ENCODE data around the gene TMEM87A. TPM values are rescaled to one million over a fixed set of nuclear protein-coding genes. Genes with fewer than 3 reads are reported as not detected.
"Not testable (repeated sequence)": the region's sequence is repeated elsewhere in the genome, so short reads cannot be mapped to it uniquely, and the experiment has no call there.

Gene TMEM87A, protein sequence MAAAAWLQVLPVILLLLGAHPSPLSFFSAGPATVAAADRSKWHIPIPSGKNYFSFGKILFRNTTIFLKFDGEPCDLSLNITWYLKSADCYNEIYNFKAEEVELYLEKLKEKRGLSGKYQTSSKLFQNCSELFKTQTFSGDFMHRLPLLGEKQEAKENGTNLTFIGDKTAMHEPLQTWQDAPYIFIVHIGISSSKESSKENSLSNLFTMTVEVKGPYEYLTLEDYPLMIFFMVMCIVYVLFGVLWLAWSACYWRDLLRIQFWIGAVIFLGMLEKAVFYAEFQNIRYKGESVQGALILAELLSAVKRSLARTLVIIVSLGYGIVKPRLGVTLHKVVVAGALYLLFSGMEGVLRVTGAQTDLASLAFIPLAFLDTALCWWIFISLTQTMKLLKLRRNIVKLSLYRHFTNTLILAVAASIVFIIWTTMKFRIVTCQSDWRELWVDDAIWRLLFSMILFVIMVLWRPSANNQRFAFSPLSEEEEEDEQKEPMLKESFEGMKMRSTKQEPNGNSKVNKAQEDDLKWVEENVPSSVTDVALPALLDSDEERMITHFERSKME
- total RNA-seq (10 to 100 TPM; 79.5 to 92.9 TPM), polyA plus RNA-seq (ENCODE audit: insufficient read depth, low read depth, low replicate concordance) (64.2 TPM)
- long read RNA-seq, donor 1, transcript TMEM87A-202 (20 exons, 3,109 nt), result major isoform, 14 of 33 reads
- long read RNA-seq, donor 1, partial matches to known transcripts, result 19 of 33 reads
- long read RNA-seq, donor 1, other reads (novel, unspliced or antisense), result 0 of 33 reads
- long read RNA-seq, donor 2, partial matches to known transcripts, result 0 of 8 reads
- long read RNA-seq, donor 2, other reads (novel, unspliced or antisense), result 0 of 8 reads

DNA sequence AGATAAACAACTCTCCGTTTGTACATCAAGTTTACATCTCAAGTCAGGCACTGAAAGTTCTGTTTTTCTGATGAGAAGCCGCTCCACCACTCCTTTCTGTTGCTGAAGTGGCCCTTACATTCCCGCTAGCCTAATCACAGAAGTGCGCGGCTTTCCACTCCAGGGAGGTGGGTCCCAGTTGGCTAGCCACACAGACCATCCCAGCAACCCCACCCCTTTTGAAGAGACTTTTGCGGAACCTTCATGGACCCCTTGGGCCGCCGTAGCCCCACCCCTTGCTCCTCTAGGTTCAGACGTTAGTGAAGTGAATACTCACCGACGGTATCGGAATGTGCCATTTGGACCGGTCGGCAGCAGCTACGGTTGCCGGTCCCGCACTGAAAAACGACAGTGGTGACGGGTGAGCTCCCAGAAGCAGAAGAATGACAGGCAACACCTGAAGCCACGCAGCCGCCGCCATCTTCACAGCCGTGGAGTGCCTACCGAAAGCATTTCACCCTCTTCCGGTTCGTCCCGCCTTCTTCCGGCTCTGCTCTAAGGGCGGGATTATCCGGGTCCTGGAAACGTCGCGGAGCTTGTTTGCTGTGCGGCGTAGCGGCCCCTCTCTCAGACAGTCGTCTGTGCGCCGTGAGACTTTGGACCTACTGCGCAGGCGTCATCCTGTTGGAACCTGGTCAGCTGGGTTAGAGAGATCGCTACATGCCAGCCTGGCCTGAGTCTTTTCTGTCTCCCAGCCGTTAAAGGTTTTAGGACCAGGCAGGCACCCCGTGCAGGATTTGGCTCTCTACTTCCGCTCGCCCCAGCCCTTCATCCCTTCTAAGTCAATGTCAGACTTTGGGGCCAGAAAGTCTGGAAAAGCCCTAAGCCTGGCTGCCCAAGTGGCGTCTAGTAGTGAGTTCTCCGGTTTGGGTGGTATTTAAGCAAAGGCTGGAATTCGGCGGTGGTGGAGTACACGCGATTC is at the start of gene TMEM87A, which contains the start of gene GANC:
TSS of gene TMEM87A (minus strand) at position 495 of the 961 bp plus-strand sequence. CDS start at position 460, 35 bp downstream.
TSS of gene GANC (plus strand) at position 263 of the 961 bp plus-strand sequence. CDS start 1,281 bp downstream, outside the sequence.
- TF ChIP-seq POLR2A (IDR thresholded peaks at IDR 0.05), result peak; percentile 75
- peak in 1 of 3 experiments; percentile 1 for TF ChIP-seq CTCF (IDR thresholded peaks at IDR 0.05)
- Histone ChIP-seq H3K27ac (peak within 1 kb of the TSS; percentile 96 to 98), H3K4me3 (peak within 1 kb of the TSS; percentile 69 to 84), H3K9me3 (no peaks in the 10 kb centered on the region), H3K4me1 (peaks cover 21% of the 10 kb centered on the region), H3K36me3 (ENCODE audit: low read depth, missing control alignments) (no peaks in the 10 kb centered on the region), H3K27me3 (no peaks in the 10 kb centered on the region)
- WGBS, 2 donors, result 0 to 1% methylated on average over 35 to 52 of the region's 52 CpGs
- intact Hi-C loops (cut with DNase I; ENCODE audit: low total_unique reads), result no loop called here
- peak; percentile 99 for DNase-seq

- Histone ChIP-seq H3K36me3 (ENCODE audit: low read depth, missing control alignments) (no peaks in the 10 kb centered on the region), H3K27me3 (no peaks in the 10 kb centered on the region), H3K9me3 (no peaks in the 10 kb centered on the region), H3K4me3 (no peak overlapping the region), H3K4me1 (no peaks in the 10 kb centered on the region), H3K27ac (no peak overlapping the region)
- intact Hi-C loops (cut with DNase I; ENCODE audit: low total_unique reads), result no loop called here
- WGBS, 2 donors, result 93 to 95% methylated on average over 2 of the region's 2 CpGs
- TF ChIP-seq POLR2A (IDR thresholded peaks at IDR 0.05) (no peak), CTCF (IDR thresholded peaks at IDR 0.05) (no peak)
- no peak for DNase-seq
Observed at GRCh38 chr15:42319206-42319605, 46.0 kb upstream of the TMEM87A start.

DNA sequence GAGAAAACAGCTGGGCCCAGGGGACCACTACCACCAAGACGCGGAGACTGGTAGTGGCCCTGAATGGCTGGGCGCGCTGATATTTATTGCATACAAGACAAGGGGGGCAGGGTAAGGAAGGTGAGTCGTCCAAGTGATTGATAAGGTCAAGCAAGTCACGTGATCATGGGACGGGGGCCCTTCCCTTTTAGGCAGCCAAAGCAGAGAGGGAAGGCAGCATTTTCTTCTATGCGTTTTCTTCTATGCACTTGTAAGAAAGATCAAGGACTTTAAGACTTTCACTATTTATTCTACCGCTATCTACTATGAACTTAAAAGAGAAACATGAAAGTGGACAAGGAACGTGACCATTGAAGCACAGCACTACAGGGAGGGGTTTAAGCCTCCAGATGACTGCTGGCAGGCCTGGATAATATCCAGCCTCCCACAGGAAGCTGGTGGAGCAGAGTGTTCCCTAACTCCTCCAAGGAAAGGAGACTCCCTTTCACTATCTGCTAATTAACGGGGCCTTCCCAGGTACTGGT is 43.1 kb upstream of the TMEM87A start:
- intact Hi-C loops (cut with DNase I; ENCODE audit: low total_unique reads); H3K36me3 ChIP-seq (ENCODE audit: low read depth, missing control alignments); H3K9me3 ChIP-seq; H3K4me3 ChIP-seq; H3K27me3 ChIP-seq; H3K27ac ChIP-seq; H3K4me1 ChIP-seq: not testable (repeated sequence)
- 57 to 66% methylated on average over 11 of the region's 11 CpGs for WGBS, 2 donors
- DNase-seq, result peak; percentile 18

DNA sequence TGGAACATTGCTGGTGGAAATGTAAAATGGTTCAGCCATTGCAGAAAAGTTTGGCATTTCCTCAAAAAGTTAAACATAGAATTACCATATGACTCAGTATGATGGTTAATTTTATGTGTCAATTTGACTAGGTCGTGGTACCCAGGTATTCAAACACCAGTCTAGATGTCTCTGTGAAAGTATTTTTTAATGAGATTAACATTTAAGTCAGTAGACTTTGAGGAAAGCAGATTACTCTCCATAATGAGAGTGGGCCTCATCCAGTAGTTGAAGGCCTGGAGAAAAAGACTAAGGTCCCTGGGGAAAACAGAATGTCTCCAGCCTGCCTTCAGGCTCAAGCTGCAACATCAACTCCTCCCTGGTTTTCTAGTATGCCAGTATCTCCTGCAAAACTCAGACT is 42.3 kb upstream of the TMEM87A start:
- Histone ChIP-seq H3K4me1 (no peaks in the 10 kb centered on the region), H3K27me3 (no peaks in the 10 kb centered on the region), H3K4me3 (no peak overlapping the region), H3K27ac (no peak overlapping the region), H3K36me3 (ENCODE audit: low read depth, missing control alignments) (no peaks in the 10 kb centered on the region), H3K9me3 (no peaks in the 10 kb centered on the region)
- DNase-seq, result no peak
- intact Hi-C loops (cut with DNase I; ENCODE audit: low total_unique reads), result no loop called here
- 78 to 89% methylated on average over 1 of the region's 1 CpG for WGBS, 2 donors
- TF ChIP-seq POLR2A (IDR thresholded peaks at IDR 0.05) (no peak), CTCF (IDR thresholded peaks at IDR 0.05) (no peak)
